GM12878 (cell line): ENCODE measurements around the gene MSL2.

Experiments used
- CTCF ChIP-seq, 3 experiments: IDR thresholded peaks in 2 of 3; conservative IDR thresholded peaks in 1 of 3; 2 replicates each; pipeline ENCODE4 v1.5.1; 2011; ENCODE audit warnings: low read depth in 3 of 3, low read length in 3 of 3, mild to moderate bottlenecking in 3 of 3, control low read depth in 2 of 3, moderate library complexity in 2 of 3, inconsistent platforms in 1 of 3, mixed read lengths in 1 of 3; ENCODE audit not compliant: control insufficient read depth in 2 of 3, insufficient read depth in 1 of 3; ENCODE audit errors: extremely low read depth in 1 of 3
- ELK1 ChIP-seq: IDR thresholded peaks from 2 replicates; pipeline ENCODE4 v1.6.1; 2012; ENCODE audit warnings: low read depth, low read length, improper control_type of control experiment
- EP300 ChIP-seq, 2 experiments: fragments of 150-350 bp in 1 of 2; IDR thresholded peaks; 2 replicates each; pipeline ENCODE4 v1.6.1; 2011 to 2012; ENCODE audit warnings: low read depth in 2 of 2, low read length in 2 of 2, borderline replicate concordance in 1 of 2, improper control_type of control experiment in 1 of 2, inconsistent platforms in 1 of 2; ENCODE audit not compliant: control insufficient read depth in 1 of 2
- ESRRA ChIP-seq: IDR thresholded peaks from 2 replicates; pipeline ENCODE4 v1.6.1; 2012; ENCODE audit warnings: mild to moderate bottlenecking, low read length, improper control_type of control experiment
- KDM1A ChIP-seq: fragments of 200-600 bp; sonication (generic); IDR thresholded peaks from 2 replicates; pipeline ENCODE4 v1.6.1; 2016; ENCODE audit warnings: borderline replicate concordance
- MXI1 ChIP-seq: fragments of 150-350 bp; IDR thresholded peaks from 2 replicates; pipeline ENCODE4 v1.6.1; 2011; ENCODE audit warnings: low read depth, mild to moderate bottlenecking, inconsistent platforms, low read length, improper control_type of control experiment
- NFXL1 ChIP-seq: fragments of 450-650 bp; IDR thresholded peaks from 2 replicates; pipeline ENCODE4 v1.6.1; 2017; ENCODE audit warnings: antibody characterized with exemption, mild to moderate bottlenecking, borderline replicate concordance
- POLR2AphosphoS5 ChIP-seq: IDR thresholded peaks from 2 replicates; pipeline ENCODE4 v1.6.1; 2011; ENCODE audit warnings: mild to moderate bottlenecking, low read length, inconsistent platforms
- SPI1 ChIP-seq: IDR thresholded peaks from 2 replicates; pipeline ENCODE4 v1.6.1; 2011; ENCODE audit warnings: low read depth, mild to moderate bottlenecking, low read length, moderate library complexity, borderline replicate concordance; ENCODE audit not compliant: insufficient read depth
- TARDBP ChIP-seq: IDR thresholded peaks from 2 replicates; pipeline ENCODE4 v1.6.1; 2016; ENCODE audit warnings: borderline replicate concordance
- YY1 ChIP-seq: IDR thresholded peaks from 2 replicates; pipeline ENCODE4 v1.6.1; 2011; ENCODE audit warnings: low read depth, mild to moderate bottlenecking, low read length
- ZBTB33 ChIP-seq: fragments of 450-650 bp; IDR thresholded peaks from 2 replicates; pipeline ENCODE4 v1.6.1; 2017; ENCODE audit warnings: mild to moderate bottlenecking
- TF ChIP-seq, protein P1 (sequence below): IDR thresholded peaks from 2 replicates; pipeline ENCODE4 v1.6.1; 2012; ENCODE audit warnings: low read length, inconsistent platforms
- TF ChIP-seq, protein P2 (sequence below): IDR thresholded peaks from 2 replicates; pipeline ENCODE4 v1.6.1; 2012; ENCODE audit warnings: mild to moderate bottlenecking, low read depth, low read length

DNA sequence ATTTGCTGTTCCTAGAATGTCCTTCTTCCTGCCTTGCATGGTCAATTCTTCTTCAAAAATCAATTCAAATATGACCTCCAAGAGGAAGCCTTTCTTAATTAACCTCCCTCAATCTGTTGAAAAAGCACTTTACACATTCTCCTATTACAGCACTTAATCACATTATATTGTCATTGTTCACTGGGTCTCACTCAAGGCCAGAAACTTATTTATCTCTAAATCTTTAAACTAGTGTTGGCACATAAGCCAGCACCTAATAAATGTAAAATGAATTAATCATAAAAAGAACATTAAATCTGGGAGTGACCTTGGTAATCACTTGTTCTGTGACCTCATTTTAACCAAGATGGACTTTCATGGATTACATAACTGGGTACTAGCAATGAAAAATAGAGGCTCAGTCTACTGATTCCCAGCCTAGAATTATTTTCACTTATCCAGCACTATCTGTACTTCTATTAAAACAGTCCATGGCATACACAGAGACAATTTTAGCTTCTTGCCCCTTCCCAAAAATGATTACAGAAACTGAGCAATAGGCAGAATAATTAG lies 22.1 kb downstream of the MSL2 start:
- no peak for TF ChIP-seq EP300 (IDR thresholded peaks at IDR 0.05; ENCODE audit: borderline replicate concordance in 1 of 2, control insufficient read depth in 1 of 2, low read depth in 2 of 2, low read length in 2 of 2)
- TF ChIP-seq ZBTB33 = no peak
- TF ChIP-seq POLR2AphosphoS5 = no peak
- TF ChIP-seq KDM1A = no peak
- no peak for TF ChIP-seq ELK1
- TF ChIP-seq, protein P1, sequence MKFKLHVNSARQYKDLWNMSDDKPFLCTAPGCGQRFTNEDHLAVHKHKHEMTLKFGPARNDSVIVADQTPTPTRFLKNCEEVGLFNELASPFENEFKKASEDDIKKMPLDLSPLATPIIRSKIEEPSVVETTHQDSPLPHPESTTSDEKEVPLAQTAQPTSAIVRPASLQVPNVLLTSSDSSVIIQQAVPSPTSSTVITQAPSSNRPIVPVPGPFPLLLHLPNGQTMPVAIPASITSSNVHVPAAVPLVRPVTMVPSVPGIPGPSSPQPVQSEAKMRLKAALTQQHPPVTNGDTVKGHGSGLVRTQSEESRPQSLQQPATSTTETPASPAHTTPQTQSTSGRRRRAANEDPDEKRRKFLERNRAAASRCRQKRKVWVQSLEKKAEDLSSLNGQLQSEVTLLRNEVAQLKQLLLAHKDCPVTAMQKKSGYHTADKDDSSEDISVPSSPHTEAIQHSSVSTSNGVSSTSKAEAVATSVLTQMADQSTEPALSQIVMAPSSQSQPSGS = no peak
- no peak for TF ChIP-seq TARDBP
- no peak for TF ChIP-seq MXI1
- TF ChIP-seq CTCF (IDR thresholded peaks at IDR 0.05 in 2 of 3, conservative IDR thresholded peaks at IDR 0.05 in 1 of 3; ENCODE audit: control insufficient read depth in 2 of 3, extremely low read depth in 1 of 3, insufficient read depth in 1 of 3, low read depth in 3 of 3, low read length in 3 of 3) = no peak
- TF ChIP-seq, protein P2, sequence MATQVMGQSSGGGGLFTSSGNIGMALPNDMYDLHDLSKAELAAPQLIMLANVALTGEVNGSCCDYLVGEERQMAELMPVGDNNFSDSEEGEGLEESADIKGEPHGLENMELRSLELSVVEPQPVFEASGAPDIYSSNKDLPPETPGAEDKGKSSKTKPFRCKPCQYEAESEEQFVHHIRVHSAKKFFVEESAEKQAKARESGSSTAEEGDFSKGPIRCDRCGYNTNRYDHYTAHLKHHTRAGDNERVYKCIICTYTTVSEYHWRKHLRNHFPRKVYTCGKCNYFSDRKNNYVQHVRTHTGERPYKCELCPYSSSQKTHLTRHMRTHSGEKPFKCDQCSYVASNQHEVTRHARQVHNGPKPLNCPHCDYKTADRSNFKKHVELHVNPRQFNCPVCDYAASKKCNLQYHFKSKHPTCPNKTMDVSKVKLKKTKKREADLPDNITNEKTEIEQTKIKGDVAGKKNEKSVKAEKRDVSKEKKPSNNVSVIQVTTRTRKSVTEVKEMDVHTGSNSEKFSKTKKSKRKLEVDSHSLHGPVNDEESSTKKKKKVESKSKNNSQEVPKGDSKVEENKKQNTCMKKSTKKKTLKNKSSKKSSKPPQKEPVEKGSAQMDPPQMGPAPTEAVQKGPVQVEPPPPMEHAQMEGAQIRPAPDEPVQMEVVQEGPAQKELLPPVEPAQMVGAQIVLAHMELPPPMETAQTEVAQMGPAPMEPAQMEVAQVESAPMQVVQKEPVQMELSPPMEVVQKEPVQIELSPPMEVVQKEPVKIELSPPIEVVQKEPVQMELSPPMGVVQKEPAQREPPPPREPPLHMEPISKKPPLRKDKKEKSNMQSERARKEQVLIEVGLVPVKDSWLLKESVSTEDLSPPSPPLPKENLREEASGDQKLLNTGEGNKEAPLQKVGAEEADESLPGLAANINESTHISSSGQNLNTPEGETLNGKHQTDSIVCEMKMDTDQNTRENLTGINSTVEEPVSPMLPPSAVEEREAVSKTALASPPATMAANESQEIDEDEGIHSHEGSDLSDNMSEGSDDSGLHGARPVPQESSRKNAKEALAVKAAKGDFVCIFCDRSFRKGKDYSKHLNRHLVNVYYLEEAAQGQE = no peak
- no peak for TF ChIP-seq SPI1
- no peak for TF ChIP-seq NFXL1
- no peak for TF ChIP-seq ESRRA
- no peak for TF ChIP-seq YY1
